ENCODE measurements around the gene CBFA2T2.
"Not testable (repeated sequence)": the region's sequence is repeated elsewhere in the genome, so short reads cannot be mapped to it uniquely, and the experiment has no call there.

Gene CBFA2T2

GRCh38 chr20:33508015-33508414 is 18.1 kb downstream of the CBFA2T2 start:
- not testable (repeated sequence) for DNase-seq

GRCh38 chr20:33509057-33509456 is 19.2 kb downstream of the CBFA2T2 start:
- not testable (repeated sequence) for DNase-seq

- DNase-seq, result not testable (repeated sequence)
Measured at GRCh38 chr20:33511876-33512275, 22.0 kb downstream of the CBFA2T2 start.

GRCh38 chr20:33515569-33516216 is 25.8 kb downstream of the CBFA2T2 start:
- DNase-seq, result no peak

GRCh38 chr20:33516882-33517281 is 27.0 kb downstream of the CBFA2T2 start:
- no peak for DNase-seq

- DNase-seq, result no peak
Measured at GRCh38 chr20:33518071-33518470, 28.2 kb downstream of the CBFA2T2 start.

GRCh38 chr20:33521461-33521860 is 31.6 kb downstream of the CBFA2T2 start:
- no peak for DNase-seq

GRCh38 chr20:33522256-33522820 is 32.4 kb downstream of the CBFA2T2 start:
- no peak for DNase-seq

- no peak for DNase-seq
Measured at GRCh38 chr20:33524261-33524660, 34.4 kb downstream of the CBFA2T2 start.

- no peak for DNase-seq
Measured at GRCh38 chr20:33526769-33527168, 36.9 kb downstream of the CBFA2T2 start.

- no peak for DNase-seq
Measured at GRCh38 chr20:33531047-33531877, 41.4 kb downstream of the CBFA2T2 start.

GRCh38 chr20:33531885-33532284 is 42.0 kb downstream of the CBFA2T2 start:
- DNase-seq, result no peak

GRCh38 chr20:33532753-33533459 is 43.0 kb downstream of the CBFA2T2 start:
- no peak for DNase-seq

GRCh38 chr20:33535717-33536116 is 45.8 kb downstream of the CBFA2T2 start:
- not testable (repeated sequence) for DNase-seq

GRCh38 chr20:33537608-33538007 is 47.7 kb downstream of the CBFA2T2 start:
- no peak for DNase-seq

- no peak for DNase-seq
Measured at GRCh38 chr20:33539129-33539528, 49.2 kb downstream of the CBFA2T2 start.

- no peak for DNase-seq
Measured at GRCh38 chr20:33540427-33540826, 50.5 kb downstream of the CBFA2T2 start.

GRCh38 chr20:33541074-33541473 is 51.2 kb downstream of the CBFA2T2 start:
- DNase-seq, result no peak

GRCh38 chr20:33541797-33542196 is 51.9 kb downstream of the CBFA2T2 start:
- DNase-seq, result no peak

GRCh38 chr20:33545763-33546162 is 55.9 kb downstream of the CBFA2T2 start:
- DNase-seq, result no peak

GRCh38 chr20:33549229-33549999 is 59.5 kb downstream of the CBFA2T2 start:
- no peak for DNase-seq

- no peak for DNase-seq
Measured at GRCh38 chr20:33551778-33552177, 61.9 kb downstream of the CBFA2T2 start.

GRCh38 chr20:33552519-33552918 is 62.6 kb downstream of the CBFA2T2 start:
- no peak for DNase-seq

Measured in CD4-positive, alpha-beta T cell treated with Interleukin-4 for 4 hours (primary cell).